Endothelial cell of umbilical vein (primary cell): ENCODE data around the gene TMPRSS5. TPM values are rescaled to one million over a fixed set of nuclear protein-coding genes. Genes with fewer than 3 reads are reported as not detected.

Source experiments
- BruUV-seq: library from RNA; stranded (reverse); fragments of 400-500 nt; replicated peaks from 2 replicates; lab custom pipeline; 2021; lab: Mats Ljungman, UMichigan
- CTCF ChIA-PET: fragments of 300-600, 350-600 bp; sonication (Branson Sonifier 250); formaldehyde crosslinking; loops from one replicate; lab custom pipeline; 2021; ENCODE audit warnings: antibody characterized with exemption, inconsistent platforms; lab: Charles Lee
- POLR2A ChIA-PET: fragments of 300-600, 350-600 bp; sonication (Branson Sonifier 250); formaldehyde crosslinking; loops from one replicate; lab custom pipeline; 2021; ENCODE audit warnings: antibody characterized with exemption, inconsistent platforms; lab: Charles Lee
- DNase-seq: peaks from one replicate; pipeline ENCODE4 v3.0.0-alpha.2; 2011; ENCODE audit warnings: low read depth, low spot score
- FAIRE-seq: peaks from 2 replicates; lab custom pipeline; 2011; peaks lifted over from hg19 to GRCh38; lab: Jason Lieb, UNC
- H2AFZ ChIP-seq: 2 replicates; pipeline ENCODE4 v1.6.0; 2012; ENCODE audit warnings: low read depth, low read length, control low read depth, inconsistent platforms
- H3K27ac ChIP-seq: 2 replicates; pipeline ENCODE4 v1.5.1; 2011; ENCODE audit warnings: low read depth, mild to moderate bottlenecking, control low read depth, low read length, moderate library complexity; ENCODE audit not compliant: insufficient read depth
- H3K27me3 ChIP-seq, 2 experiments: 2 replicates each; pipeline versions ENCODE4 v1.6.0 to v1.6.1; 2011; ENCODE audit warnings: low read length in 2 of 2, mixed read lengths in 1 of 2; ENCODE audit not compliant: control insufficient read depth in 2 of 2, insufficient read depth in 2 of 2
- H3K36me3 ChIP-seq, 2 experiments: 2 replicates in 1 of 2; 3 replicates in 1 of 2; pipeline ENCODE4 v1.5.1; 2011; ENCODE audit warnings: low read length in 2 of 2, mild to moderate bottlenecking in 1 of 2, moderate library complexity in 1 of 2; ENCODE audit not compliant: control insufficient read depth in 2 of 2, insufficient read depth in 2 of 2; ENCODE audit errors: extremely low read depth in 1 of 2
- H3K4me1 ChIP-seq: 3 replicates; pipeline ENCODE4 v1.5.1; 2011; ENCODE audit warnings: mild to moderate bottlenecking, low read length; ENCODE audit not compliant: control insufficient read depth, insufficient read depth; ENCODE audit errors: extremely low read depth
- H3K4me2 ChIP-seq: 2 replicates; pipeline ENCODE4 v1.6.1; 2011; ENCODE audit warnings: low read length, control low read depth, mixed read lengths; ENCODE audit not compliant: insufficient read depth
- H3K4me3 ChIP-seq, 3 experiments: fragments of 200-600 bp in 1 of 3; sonication (generic), shearing (Covaris generic) in 1 of 3; replicated peaks in 1 of 3; 2 replicates each; pipeline ENCODE4 v1.5.1; 2011 to 2016; ENCODE audit warnings: control low read depth in 3 of 3, low read length in 3 of 3, mild to moderate bottlenecking in 2 of 3, inconsistent platforms in 1 of 3, low read depth in 1 of 3, moderate library complexity in 1 of 3; ENCODE audit not compliant: insufficient read depth in 1 of 3
- H3K79me2 ChIP-seq: 2 replicates; pipeline ENCODE4 v1.6.0; 2012; ENCODE audit warnings: low read length, inconsistent platforms; ENCODE audit not compliant: control insufficient read depth, insufficient read depth
- H3K9ac ChIP-seq: replicated peaks from 2 replicates; pipeline ENCODE3; 2011; ENCODE audit warnings: low read length, control low read depth; ENCODE audit not compliant: insufficient read depth; ENCODE audit errors: extremely low read depth
- H3K9me1 ChIP-seq: replicated peaks from 3 replicates; pipeline ENCODE4 v1.6.0; 2011; ENCODE audit warnings: mild to moderate bottlenecking, low read length; ENCODE audit not compliant: control insufficient read depth, insufficient read depth; ENCODE audit errors: extremely low read depth
- H3K9me3 ChIP-seq: replicated peaks from 2 replicates; pipeline ENCODE4 v1.5.1; 2012; ENCODE audit warnings: low read length, inconsistent platforms; ENCODE audit not compliant: control insufficient read depth, insufficient read depth
- H4K20me1 ChIP-seq: replicated peaks from 2 replicates; pipeline ENCODE3; 2011; ENCODE audit warnings: mild to moderate bottlenecking, low read length; ENCODE audit not compliant: control insufficient read depth, insufficient read depth; ENCODE audit errors: extremely low read depth
- EZH2 ChIP-seq: IDR thresholded peaks from 2 replicates; pipeline ENCODE4 v1.6.1; 2012; ENCODE audit warnings: borderline replicate concordance, low read depth, mild to moderate bottlenecking, moderate library complexity, low read length, inconsistent platforms; ENCODE audit not compliant: severe bottlenecking
- FOS ChIP-seq: IDR thresholded peaks from 2 replicates; pipeline ENCODE4 v1.6.1; 2011; ENCODE audit warnings: mild to moderate bottlenecking, low read length, moderate library complexity, borderline replicate concordance; ENCODE audit not compliant: insufficient read depth
- GATA2 ChIP-seq: IDR thresholded peaks from 2 replicates; pipeline ENCODE4 v1.7.0; 2011; ENCODE audit warnings: low read depth, mild to moderate bottlenecking, moderate library complexity, mixed read lengths, low read length; ENCODE audit not compliant: insufficient read length, insufficient read depth
- JUN ChIP-seq: IDR thresholded peaks from 2 replicates; pipeline ENCODE4 v1.6.1; 2011; ENCODE audit warnings: borderline replicate concordance, low read depth; ENCODE audit not compliant: insufficient read length, insufficient read depth
- MYC ChIP-seq: IDR thresholded peaks from one replicate; pipeline ENCODE4 v1.6.1; 2011; ENCODE audit warnings: mild to moderate bottlenecking, low read depth, low read length
- POLR2A ChIP-seq: IDR thresholded peaks from 2 replicates; pipeline ENCODE4 v1.6.1; 2012; ENCODE audit warnings: low read depth, mild to moderate bottlenecking, control low read depth, low read length
- POLR2AphosphoS5 ChIP-seq: IDR thresholded peaks from 2 replicates; pipeline ENCODE4 v1.6.1; 2012; ENCODE audit warnings: low read depth, mild to moderate bottlenecking, control low read depth, low read length, moderate library complexity; ENCODE audit not compliant: insufficient read depth
- dilution Hi-C: fragments of 300-500 bp; cut with MboI; formaldehyde crosslinking; loops from one replicate; pipeline ENCODE4 v1.15.0; 2019; ENCODE audit warnings: low sequenced_read_pairs; ENCODE audit not compliant: extremely low pct_ligation_motif_present
- intact Hi-C: fragments of 100-400 bp; cut with micrococcal nuclease; formaldehyde crosslinking; loops from one replicate; pipeline ENCODE4 v1.10.0; 2022
- polyA plus RNA-seq, 4 experiments: library from polyadenylated mRNA; depleted of rRNA in 3 of 4; stranded (reverse) in 3 of 4; unstranded in 1 of 4; fragments of >200 nt; gene quantifications; 2 replicates each; pipeline versions ENCODE4 v1.2.1 to v1.2.3, GENCODE V29; 2011 to 2012; ENCODE audit warnings: missing spikeins in 1 of 4
- total RNA-seq: library from RNA; stranded (reverse); gene quantifications from 2 replicates; pipeline ENCODE4 v1.2.3, GENCODE V29; 2021
- TF ChIP-seq, protein P1 (sequence below): IDR thresholded peaks from 2 replicates; pipeline ENCODE4 v1.6.1; 2011; ENCODE audit not compliant: insufficient read depth, insufficient read length
- TF ChIP-seq, protein P2 (sequence below), 2 donors: IDR thresholded peaks; 1 replicate in 1 of 2; 2 replicates in 1 of 2; pipeline ENCODE4 v1.5.1; 2011; ENCODE audit warnings: low read length in 2 of 2, mild to moderate bottlenecking in 2 of 2, moderate library complexity in 2 of 2, control low read depth in 1 of 2, inconsistent platforms in 1 of 2, low read depth in 1 of 2; ENCODE audit not compliant: insufficient read depth in 1 of 2; ENCODE audit errors: extremely low read depth in 1 of 2

The TMPRSS5 gene
- total and polyA plus RNA-seq, 2 donors (not counting 3 experiments of a cell fraction or from before 2014, with no cell fraction given), result 0.40 to 0.64 TPM

GRCh38 chr11:113693030-113693429, 13.1 kb downstream of the TMPRSS5 start:
- no peaks in the 10 kb centered on the region for H3K79me2 ChIP-seq
- FAIRE-seq, result no peak
- intact Hi-C loops, result no loop called here

More at GRCh38 chr11:113693030-113693429, 13.1 kb downstream of the TMPRSS5 start:
- no peak for TF ChIP-seq GATA2
- TF ChIP-seq EZH2, result no peak
- no peak for TF ChIP-seq POLR2A
- TF ChIP-seq MYC, result no peak
- TF ChIP-seq POLR2AphosphoS5, result no peak
- TF ChIP-seq FOS, result no peak
- TF ChIP-seq, protein P1, sequence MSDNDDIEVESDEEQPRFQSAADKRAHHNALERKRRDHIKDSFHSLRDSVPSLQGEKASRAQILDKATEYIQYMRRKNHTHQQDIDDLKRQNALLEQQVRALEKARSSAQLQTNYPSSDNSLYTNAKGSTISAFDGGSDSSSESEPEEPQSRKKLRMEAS, result no peak
- TF ChIP-seq JUN, result no peak
- TF ChIP-seq, protein P2, sequence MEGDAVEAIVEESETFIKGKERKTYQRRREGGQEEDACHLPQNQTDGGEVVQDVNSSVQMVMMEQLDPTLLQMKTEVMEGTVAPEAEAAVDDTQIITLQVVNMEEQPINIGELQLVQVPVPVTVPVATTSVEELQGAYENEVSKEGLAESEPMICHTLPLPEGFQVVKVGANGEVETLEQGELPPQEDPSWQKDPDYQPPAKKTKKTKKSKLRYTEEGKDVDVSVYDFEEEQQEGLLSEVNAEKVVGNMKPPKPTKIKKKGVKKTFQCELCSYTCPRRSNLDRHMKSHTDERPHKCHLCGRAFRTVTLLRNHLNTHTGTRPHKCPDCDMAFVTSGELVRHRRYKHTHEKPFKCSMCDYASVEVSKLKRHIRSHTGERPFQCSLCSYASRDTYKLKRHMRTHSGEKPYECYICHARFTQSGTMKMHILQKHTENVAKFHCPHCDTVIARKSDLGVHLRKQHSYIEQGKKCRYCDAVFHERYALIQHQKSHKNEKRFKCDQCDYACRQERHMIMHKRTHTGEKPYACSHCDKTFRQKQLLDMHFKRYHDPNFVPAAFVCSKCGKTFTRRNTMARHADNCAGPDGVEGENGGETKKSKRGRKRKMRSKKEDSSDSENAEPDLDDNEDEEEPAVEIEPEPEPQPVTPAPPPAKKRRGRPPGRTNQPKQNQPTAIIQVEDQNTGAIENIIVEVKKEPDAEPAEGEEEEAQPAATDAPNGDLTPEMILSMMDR (IDR thresholded peaks at IDR 0.05; ENCODE audit: extremely low read depth in 1 of 2, insufficient read depth in 1 of 2, low read depth in 1 of 2, low read length in 2 of 2), result no peak
- H3K27me3 ChIP-seq, result no peaks in the 10 kb centered on the region
- DNase-seq, result no peak
- no peaks in the 10 kb centered on the region for H3K9me3 ChIP-seq
- POLR2A ChIA-PET, result no interaction called here
- H3K9ac ChIP-seq, result no peak overlapping the region
- BruUV-seq, result no TSS peak
- H3K36me3 ChIP-seq, result no peaks in the 10 kb centered on the region
- H3K4me2 ChIP-seq, result no peak overlapping the region
- CTCF ChIA-PET, result no interaction called here
- H3K9me1 ChIP-seq, result no peaks in the 10 kb centered on the region
- no peaks in the 10 kb centered on the region for H4K20me1 ChIP-seq
- H3K27ac ChIP-seq, result no peak overlapping the region
- dilution Hi-C loops, result no loop called here
- no peaks in the 10 kb centered on the region for H3K4me1 ChIP-seq
- H2AFZ ChIP-seq, result no peak overlapping the region
- no peak overlapping the region for H3K4me3 ChIP-seq
